ENCODE data around the gene NDUFS6. TPM values are rescaled to one million over a fixed set of nuclear protein-coding genes. Genes with fewer than 3 reads are reported as not detected.

Gene NDUFS6
- total and polyA plus RNA-seq, 8 donors, result 12.8 to 95.0 (median 86.0) TPM; not detected in 1

GRCh38 chr5:1824903-1825841 lies 24.0 kb downstream of the NDUFS6 start:
- Histone ChIP-seq H3K4me3 (no peak overlapping the region), H3K4me1 (no peaks in the 10 kb centered on the region), H3K36me3 (peaks cover 13 to 81% (median 65%) of the 10 kb centered on the region in 4 donors), H3K27ac (no peak overlapping the region), H3K9me3 (no peaks in the 10 kb centered on the region), H3K27me3 (no peaks in the 10 kb centered on the region)
- DNase-seq, result no peak
- intact Hi-C loops (cut with DNase I; ENCODE audit: low total_unique reads), result no loop called here
- 93 to 96% (median 94%) methylated on average over 14 to 27 of the region's 27 CpGs for WGBS, 5 donors
- no peak for TF ChIP-seq EP300 (IDR thresholded peaks at IDR 0.05)
- TF ChIP-seq POLR2A (IDR thresholded peaks at IDR 0.05), result no peak
- TF ChIP-seq CTCF (IDR thresholded peaks at IDR 0.05), result no peak
- no peak for TF ChIP-seq POLR2AphosphoS5 (IDR thresholded peaks at IDR 0.05)

- peaks cover under 1 to 68% (median 52%) of the 10 kb centered on the region in 4 donors for H3K36me3 ChIP-seq
- WGBS, 5 donors, result 87 to 91% (median 89%) methylated on average over 22 to 26 of the region's 26 CpGs
- peaks cover 0 to 2% (median 0%) of the 10 kb centered on the region in 3 donors for H3K27me3 ChIP-seq
- TF ChIP-seq POLR2A (IDR thresholded peaks at IDR 0.05), result no peak
- no peaks in the 10 kb centered on the region for H3K9me3 ChIP-seq
- H3K4me1 ChIP-seq, result no peaks in the 10 kb centered on the region
- DNase-seq, result no peak
- intact Hi-C loops (cut with DNase I; ENCODE audit: low total_unique reads), result no loop called here
- H3K4me3 ChIP-seq, result no peak overlapping the region
- H3K27ac ChIP-seq, result no peak overlapping the region
Observed at GRCh38 chr5:1826235-1826980, 25.2 kb downstream of the NDUFS6 start.

- Histone ChIP-seq H3K9me3 (no peaks in the 10 kb centered on the region), H3K4me3 (no peak overlapping the region), H3K27me3 (peaks cover 0 to 8% (median 0%) of the 10 kb centered on the region in 3 donors), H3K36me3 (peaks cover 0 to 60% (median 44%) of the 10 kb centered on the region in 4 donors), H3K27ac (no peak overlapping the region), H3K4me1 (no peaks in the 10 kb centered on the region)
- WGBS, 5 donors, result 89 to 93% (median 92%) methylated on average over 21 to 26 of the region's 26 CpGs
- no peak for DNase-seq
- TF ChIP-seq EP300 (IDR thresholded peaks at IDR 0.05) (no peak), POLR2A (IDR thresholded peaks at IDR 0.05) (no peak), POLR2AphosphoS5 (IDR thresholded peaks at IDR 0.05) (no peak), CTCF (IDR thresholded peaks at IDR 0.05) (no peak)
- intact Hi-C loops (cut with DNase I; ENCODE audit: low total_unique reads), result no loop called here
Observed at GRCh38 chr5:1827025-1827885, 26.0 kb downstream of the NDUFS6 start.

GRCh38 chr5:1827886-1828397 lies 26.7 kb downstream of the NDUFS6 start:
- peak in 1 of 2 donors; percentile 35 for DNase-seq
- no peaks in the 10 kb centered on the region for H3K4me1 ChIP-seq
- TF ChIP-seq CTCF (IDR thresholded peaks at IDR 0.05) (no peak), POLR2A (IDR thresholded peaks at IDR 0.05) (no peak), EP300 (IDR thresholded peaks at IDR 0.05) (no peak), POLR2AphosphoS5 (IDR thresholded peaks at IDR 0.05) (no peak)
- no peak overlapping the region for H3K4me3 ChIP-seq
- no peak overlapping the region for H3K27ac ChIP-seq
- peaks cover 0 to 53% (median 37%) of the 10 kb centered on the region in 4 donors for H3K36me3 ChIP-seq
- H3K27me3 ChIP-seq, result peaks cover 0 to 13% (median 0%) of the 10 kb centered on the region in 3 donors
- no peaks in the 10 kb centered on the region for H3K9me3 ChIP-seq
- 28 to 54% (median 49%) methylated on average over 33 to 39 of the region's 39 CpGs for WGBS, 5 donors
- intact Hi-C loops (cut with DNase I; ENCODE audit: low total_unique reads), result no loop called here
